Brain microvascular endothelial cell (primary cell): ENCODE results near the gene SPTLC3.
A peak's percentile ranks its signal among the peaks of the same experiment; 100 is the strongest.

Source experiments
- DNase-seq: peaks from one replicate; pipeline ENCODE4 v3.0.0-alpha.2; 2020
- H3K27ac ChIP-seq: fragments of 250-450 bp; sonication (Bioruptor Pico); 2 replicates; pipeline ENCODE4 v1.5.1; 2020; ENCODE audit warnings: mild to moderate bottlenecking, moderate library complexity
- H3K27me3 ChIP-seq: fragments of 250-450 bp; sonication (Bioruptor Pico); replicated peaks from 2 replicates; pipeline ENCODE4 v1.5.1; 2020; ENCODE audit warnings: mild to moderate bottlenecking
- H3K36me3 ChIP-seq: fragments of 250-450 bp; sonication (Bioruptor Pico); replicated peaks from 2 replicates; pipeline ENCODE4 v1.5.1; 2020; ENCODE audit warnings: mild to moderate bottlenecking
- H3K4me3 ChIP-seq: 2 replicates; pipeline ENCODE4 v1.5.1; 2011; ENCODE audit warnings: low read depth, mild to moderate bottlenecking, control low read depth, low read length, moderate library complexity
- CTCF ChIP-seq: IDR thresholded peaks from 2 replicates; pipeline ENCODE4 v1.5.1; 2011; ENCODE audit warnings: low read depth, mild to moderate bottlenecking, moderate library complexity, low read length, control low read depth, inconsistent platforms; ENCODE audit errors: missing control alignments
- in situ Hi-C: cut with HindIII; loops from 2 replicates; pipeline ENCODE4 v1.10.0; 2017; ENCODE audit warnings: low sequenced_read_pairs, low pct_ligation_motif_present

The SPTLC3 gene

DNA sequence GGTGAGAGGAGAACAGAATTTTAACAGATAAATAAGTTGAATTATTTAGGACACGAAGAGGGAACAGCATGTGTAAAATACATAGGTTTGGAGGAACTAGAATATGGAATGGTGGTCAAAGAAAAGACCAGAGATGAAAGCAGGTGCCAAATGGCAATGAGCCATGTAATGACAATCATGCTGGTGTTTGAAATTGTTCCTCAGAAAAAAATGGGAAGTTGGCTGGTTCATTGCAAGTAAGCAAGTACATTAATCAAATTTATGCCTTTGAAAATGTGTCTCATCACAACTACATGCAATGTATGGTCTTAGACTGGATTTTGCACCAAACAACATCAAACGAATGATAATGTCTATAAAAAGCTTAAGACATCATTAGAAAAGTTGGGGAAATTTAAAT, 83.3 kb downstream of the SPTLC3 start:
- in situ Hi-C loops = no loop called here
- no peaks in the 10 kb centered on the region for H3K36me3 ChIP-seq
- no peak overlapping the region for H3K4me3 ChIP-seq
- H3K27me3 ChIP-seq = no peaks in the 10 kb centered on the region
- DNase-seq = no peak
- no peak overlapping the region for H3K27ac ChIP-seq
- TF ChIP-seq CTCF = no peak

DNA sequence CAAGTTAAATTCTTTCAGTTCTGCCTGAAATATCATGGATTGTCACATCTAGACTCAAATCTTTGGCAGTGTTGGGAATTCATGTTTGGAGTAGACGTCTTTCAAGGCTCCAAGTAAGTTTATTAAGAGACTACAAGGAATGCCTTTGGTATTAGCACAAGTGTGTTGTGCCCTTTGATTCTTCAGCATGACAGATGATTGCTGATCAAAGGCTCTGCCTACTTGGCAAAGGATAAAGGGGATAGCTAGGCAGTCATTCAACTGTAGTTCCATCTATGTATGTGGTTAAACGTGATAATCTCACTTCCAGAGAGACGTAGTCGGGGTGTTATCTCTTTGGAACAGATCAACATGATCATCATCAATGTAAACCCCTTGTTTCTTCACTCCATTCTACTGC, 86.2 kb downstream of the SPTLC3 start:
- TF ChIP-seq CTCF = no peak
- Histone ChIP-seq H3K4me3 (no peak overlapping the region), H3K36me3 (no peaks in the 10 kb centered on the region), H3K27ac (no peak overlapping the region), H3K27me3 (no peaks in the 10 kb centered on the region)
- in situ Hi-C loops = no loop called here
- DNase-seq = no peak

DNA sequence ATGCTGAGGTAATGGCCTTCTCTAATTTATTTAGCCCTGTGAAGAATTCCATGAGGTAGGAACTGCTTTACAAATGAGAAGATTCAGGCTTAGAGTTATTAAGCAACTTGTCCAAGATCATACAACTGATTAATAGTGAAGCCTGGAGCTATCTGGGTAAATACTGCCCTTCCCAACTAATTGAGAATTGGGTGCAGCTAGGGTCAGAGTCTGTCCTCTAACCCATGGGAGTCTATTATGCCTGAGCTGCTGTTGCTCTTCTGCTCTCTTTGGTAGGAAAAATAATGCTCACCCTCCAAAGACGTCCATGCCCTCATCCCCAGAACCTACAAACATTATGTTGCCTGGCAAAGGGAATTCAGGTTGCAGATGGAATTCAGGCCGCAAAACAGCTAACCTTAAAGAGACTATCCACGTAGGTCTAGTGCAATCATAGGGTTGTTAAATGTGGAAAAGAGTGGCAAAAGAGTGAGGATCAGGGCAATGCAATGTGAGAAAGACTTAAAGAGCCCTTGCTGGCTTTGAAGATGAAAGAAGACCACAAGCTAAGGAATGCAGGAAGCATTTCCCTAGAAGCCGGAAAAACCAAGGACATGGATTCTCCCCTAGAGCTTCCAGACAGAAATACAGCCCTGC, 90.1 kb downstream of the SPTLC3 start:
- TF ChIP-seq CTCF = no peak
- no peak for DNase-seq
- Histone ChIP-seq H3K4me3 (no peak overlapping the region), H3K36me3 (no peaks in the 10 kb centered on the region), H3K27me3 (no peaks in the 10 kb centered on the region), H3K27ac (no peak overlapping the region)
- in situ Hi-C loops = no loop called here

- Histone ChIP-seq H3K27ac (no peak overlapping the region), H3K4me3 (no peak overlapping the region), H3K27me3 (no peaks in the 10 kb centered on the region), H3K36me3 (no peaks in the 10 kb centered on the region)
- no peak for DNase-seq
- in situ Hi-C loops = loop anchor here (25.0 kb wide), 1 partner anchor 137 kb away; no protein-coding TSS in a partner anchor
- no peak for TF ChIP-seq CTCF
Measured at GRCh38 chr20:13099676-13100075, 90.9 kb downstream of the SPTLC3 start.

GRCh38 chr20:13101276-13101675, 92.5 kb downstream of the SPTLC3 start:
- Histone ChIP-seq H3K4me3 (no peak overlapping the region), H3K27me3 (no peaks in the 10 kb centered on the region), H3K36me3 (no peaks in the 10 kb centered on the region), H3K27ac (no peak overlapping the region)
- peak; percentile 2 for DNase-seq
- in situ Hi-C loops = loop anchor here (25.0 kb wide), 1 partner anchor 139 kb away; no protein-coding TSS in a partner anchor
- no peak for TF ChIP-seq CTCF

GRCh38 chr20:13101706-13102105, 92.9 kb downstream of the SPTLC3 start:
- Histone ChIP-seq H3K36me3 (no peaks in the 10 kb centered on the region), H3K4me3 (no peak overlapping the region), H3K27ac (no peak overlapping the region), H3K27me3 (no peaks in the 10 kb centered on the region)
- no peak for TF ChIP-seq CTCF
- DNase-seq = peak; percentile 47
- in situ Hi-C loops = loop anchor here (25.0 kb wide), 1 partner anchor 139 kb away; no protein-coding TSS in a partner anchor
